Measurements from ENCODE around the gene FAM53A.

GRCh38 chr4:1673671-1674070, 10.4 kb downstream of the FAM53A start:
- TF ChIP-seq, protein P1, sequence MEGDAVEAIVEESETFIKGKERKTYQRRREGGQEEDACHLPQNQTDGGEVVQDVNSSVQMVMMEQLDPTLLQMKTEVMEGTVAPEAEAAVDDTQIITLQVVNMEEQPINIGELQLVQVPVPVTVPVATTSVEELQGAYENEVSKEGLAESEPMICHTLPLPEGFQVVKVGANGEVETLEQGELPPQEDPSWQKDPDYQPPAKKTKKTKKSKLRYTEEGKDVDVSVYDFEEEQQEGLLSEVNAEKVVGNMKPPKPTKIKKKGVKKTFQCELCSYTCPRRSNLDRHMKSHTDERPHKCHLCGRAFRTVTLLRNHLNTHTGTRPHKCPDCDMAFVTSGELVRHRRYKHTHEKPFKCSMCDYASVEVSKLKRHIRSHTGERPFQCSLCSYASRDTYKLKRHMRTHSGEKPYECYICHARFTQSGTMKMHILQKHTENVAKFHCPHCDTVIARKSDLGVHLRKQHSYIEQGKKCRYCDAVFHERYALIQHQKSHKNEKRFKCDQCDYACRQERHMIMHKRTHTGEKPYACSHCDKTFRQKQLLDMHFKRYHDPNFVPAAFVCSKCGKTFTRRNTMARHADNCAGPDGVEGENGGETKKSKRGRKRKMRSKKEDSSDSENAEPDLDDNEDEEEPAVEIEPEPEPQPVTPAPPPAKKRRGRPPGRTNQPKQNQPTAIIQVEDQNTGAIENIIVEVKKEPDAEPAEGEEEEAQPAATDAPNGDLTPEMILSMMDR (conservative IDR thresholded peaks at IDR 0.05; ENCODE audit: low read depth, low read length), result no peak
- no peak for TF ChIP-seq EZH2 (IDR thresholded peaks at IDR 0.05; ENCODE audit: borderline replicate concordance, low read depth, low read length, poor library complexity, severe bottlenecking)
